Activated CD4-positive, CD25-positive, alpha-beta regulatory T cell treated with anti-CD3 and anti-CD28 coated beads, Interleukin-2, amount 50 U/mL, for 72 hours (primary cell): ENCODE results near the gene CLHC1.
"Not testable (repeated sequence)": the region's sequence is repeated elsewhere in the genome, so short reads cannot be mapped to it uniquely, and the experiment has no call there.

Source experiments
- DNase-seq: peaks from one replicate; pipeline ENCODE4 v3.0.0; 2021

The CLHC1 gene

GRCh38 chr2:55232084-55232862 is at the start of gene CLHC1, which contains the start of gene RPS27A:
Gene CLHC1, minus strand, starts transcription at chr2:55232293. Its CDS starts 9,882 bp downstream, at chr2:55222411.
Gene RPS27A, plus strand, starts transcription at chr2:55232688. Its CDS starts 137 bp downstream, at chr2:55232825.
- DNase-seq: peak; percentile 94

- DNase-seq: not testable (repeated sequence)
These were observed 48.9 kb upstream of the CLHC1 start for GRCh38 chr2:55280851-55281546.

- DNase-seq: not testable (repeated sequence)
These were observed 47.8 kb upstream of the CLHC1 start for GRCh38 chr2:55279859-55280424.

- not testable (repeated sequence) for DNase-seq
These were observed 47.2 kb upstream of the CLHC1 start for GRCh38 chr2:55279214-55279835.

- DNase-seq: no peak
These were observed 45.2 kb upstream of the CLHC1 start for GRCh38 chr2:55277310-55277709.

- not testable (repeated sequence) for DNase-seq
These were observed 42.3 kb upstream of the CLHC1 start for GRCh38 chr2:55274346-55274745.

GRCh38 chr2:55269645-55269990 is 37.5 kb upstream of the CLHC1 start:
- DNase-seq: no peak

- peak; percentile 85 for DNase-seq
These were observed 37.0 kb upstream of the CLHC1 start, which contains the start of gene MTIF2 for GRCh38 chr2:55268907-55269644. Gene MTIF2, minus strand, starts transcription at chr2:55269231. Its CDS starts 5,373 bp downstream, at chr2:55263858.

GRCh38 chr2:55268288-55268906 is 36.3 kb upstream of the CLHC1 start:
- DNase-seq: no peak

GRCh38 chr2:55259586-55259985 is 27.5 kb upstream of the CLHC1 start:
- DNase-seq: not testable (repeated sequence)

- DNase-seq: no peak
These were observed 20.7 kb upstream of the CLHC1 start for GRCh38 chr2:55252832-55253231.

- DNase-seq: no peak
These were observed 14.9 kb upstream of the CLHC1 start for GRCh38 chr2:55247025-55247424.

GRCh38 chr2:55245411-55245810 is 13.3 kb upstream of the CLHC1 start:
- no peak for DNase-seq

- no peak for DNase-seq
These were observed 10.5 kb upstream of the CLHC1 start for GRCh38 chr2:55242617-55243016.

GRCh38 chr2:55241582-55241981 is 9.5 kb upstream of the CLHC1 start:
- not testable (repeated sequence) for DNase-seq

GRCh38 chr2:55239656-55240222 is 7.6 kb upstream of the CLHC1 start:
- DNase-seq: no peak

- no peak for DNase-seq
These were observed 5.0 kb upstream of the CLHC1 start for GRCh38 chr2:55236992-55237543.

GRCh38 chr2:55235724-55236538 is 3.8 kb upstream of the CLHC1 start:
- no peak for DNase-seq

- no peak for DNase-seq
These were observed 1.5 kb upstream of the CLHC1 start for GRCh38 chr2:55233658-55233940.

- peak; percentile 69 for DNase-seq
These were observed 967 bp upstream of the CLHC1 start for GRCh38 chr2:55232863-55233657.
